Adipose tissue (tissue), 3 donors: ENCODE results near the gene ZNF496. TPM values are rescaled to one million over a fixed set of nuclear protein-coding genes. Genes with fewer than 3 reads are reported as not detected.
"Not testable (repeated sequence)": the region's sequence is repeated elsewhere in the genome, so short reads cannot be mapped to it uniquely, and the experiment has no call there.

Experiments
- H3K27ac ChIP-seq: one replicate; pipeline ENCODE4 v1.5.1; 2013; ENCODE audit warnings: low read depth, low read length
- WGBS, 3 donors: extraction: QIAGEN DNeasy Blood & Tissue Kit; methylation state at CpG; one replicate each; pipeline ENCODE4 v1.1.7; 2013; 5-methylcytosine and 5-hydroxymethylcytosine counted together
- polyA plus RNA-seq, 3 donors: library from polyadenylated mRNA; stranded (reverse); fragments of 200-250 nt; gene quantifications; one replicate each; pipeline ENCODE4 v1.2.3, GENCODE V29; 2013
- donor health status: healthy with polysubstance abuse.
- donor health status: Bipolar disorder and iron deficiency.
- donor health status: healthy.

Gene ZNF496
- polyA plus RNA-seq = 10 to 100 TPM in 2 of 3 donors, 1 to 10 TPM in 1; 8.4 to 11.7 (median 11.7) TPM

GRCh38 chr1:247331525-247332214, at the start of gene ZNF496:
TSS of gene ZNF496 (minus strand) at chr1:247331867. CDS start at chr1:247329578, 2,289 bp downstream.
- WGBS, 3 donors = 0 to 1% (median 0%) methylated on average over 55 to 93 of the region's 93 CpGs
- H3K27ac ChIP-seq = peak within 1 kb of the TSS; percentile 74

GRCh38 chr1:247378334-247379073, 46.8 kb upstream of the ZNF496 start:
- 82 to 84% (median 83%) methylated on average over 20 of the region's 20 CpGs for WGBS, 3 donors
- no peak overlapping the region for H3K27ac ChIP-seq

- H3K27ac ChIP-seq = not testable (repeated sequence)
- WGBS, 3 donors = 72 to 83% (median 82%) methylated on average over 7 of the region's 7 CpGs
Observed at GRCh38 chr1:247377656-247378055, 46.0 kb upstream of the ZNF496 start.

- 32 to 56% (median 47%) methylated on average over 7 of the region's 7 CpGs for WGBS, 3 donors
- H3K27ac ChIP-seq = no peak overlapping the region
Observed at GRCh38 chr1:247376659-247377058, 45.0 kb upstream of the ZNF496 start.

- H3K27ac ChIP-seq = no peak overlapping the region
- WGBS, 3 donors = 80 to 91% (median 88%) methylated on average over 14 of the region's 14 CpGs
Observed at GRCh38 chr1:247375747-247376146, 44.1 kb upstream of the ZNF496 start.

GRCh38 chr1:247374651-247375334, 43.1 kb upstream of the ZNF496 start:
- not testable (repeated sequence) for H3K27ac ChIP-seq
- 81 to 90% (median 84%) methylated on average over 8 of the region's 8 CpGs for WGBS, 3 donors

GRCh38 chr1:247373721-247374141, 42.1 kb upstream of the ZNF496 start:
- 8 to 14% (median 12%) methylated on average over 25 to 26 of the region's 26 CpGs for WGBS, 3 donors
- H3K27ac ChIP-seq = no peak overlapping the region

- 88 to 92% (median 92%) methylated on average over 16 of the region's 16 CpGs for WGBS, 3 donors
- no peak overlapping the region for H3K27ac ChIP-seq
Observed at GRCh38 chr1:247371801-247372259, 40.2 kb upstream of the ZNF496 start.

GRCh38 chr1:247370786-247371732, 39.4 kb upstream of the ZNF496 start:
- no peak overlapping the region for H3K27ac ChIP-seq
- WGBS, 3 donors = 59 to 83% (median 74%) methylated on average over 16 of the region's 16 CpGs

- WGBS, 3 donors = 43 to 60% (median 53%) methylated on average over 7 of the region's 7 CpGs
- no peak overlapping the region for H3K27ac ChIP-seq
Observed at GRCh38 chr1:247368490-247369145, 37.0 kb upstream of the ZNF496 start.

GRCh38 chr1:247367786-247368422, 36.2 kb upstream of the ZNF496 start:
- no peak overlapping the region for H3K27ac ChIP-seq
- WGBS, 3 donors = 55 to 62% (median 56%) methylated on average over 6 of the region's 6 CpGs

- WGBS, 3 donors = 69 to 85% (median 77%) methylated on average over 4 of the region's 4 CpGs
- no peak overlapping the region for H3K27ac ChIP-seq
Observed at GRCh38 chr1:247366926-247367645, 35.4 kb upstream of the ZNF496 start.

GRCh38 chr1:247366345-247366744, 34.7 kb upstream of the ZNF496 start:
- 80 to 96% (median 94%) methylated on average over 1 of the region's 1 CpG for WGBS, 3 donors
- not testable (repeated sequence) for H3K27ac ChIP-seq

- 89 to 96% (median 93%) methylated on average over 7 of the region's 7 CpGs for WGBS, 3 donors
- no peak overlapping the region for H3K27ac ChIP-seq
Observed at GRCh38 chr1:247365023-247365422, 33.4 kb upstream of the ZNF496 start.

GRCh38 chr1:247363000-247363399, 31.3 kb upstream of the ZNF496 start:
- WGBS, 3 donors = 89 to 97% (median 89%) methylated on average over 1 of the region's 1 CpG
- not testable (repeated sequence) for H3K27ac ChIP-seq

GRCh38 chr1:247362153-247362552, 30.5 kb upstream of the ZNF496 start:
- H3K27ac ChIP-seq = no peak overlapping the region
- WGBS, 3 donors = 85 to 89% (median 87%) methylated on average over 5 of the region's 5 CpGs
